ENCODE results near the gene MYO5C. TPM values are rescaled to one million over a fixed set of nuclear protein-coding genes. Genes with fewer than 3 reads are reported as not detected.

MYO5C gene
- total RNA-seq, 4 donors from 2014 or later = 28.9 to 36.9 (median 32.5) TPM

DNA sequence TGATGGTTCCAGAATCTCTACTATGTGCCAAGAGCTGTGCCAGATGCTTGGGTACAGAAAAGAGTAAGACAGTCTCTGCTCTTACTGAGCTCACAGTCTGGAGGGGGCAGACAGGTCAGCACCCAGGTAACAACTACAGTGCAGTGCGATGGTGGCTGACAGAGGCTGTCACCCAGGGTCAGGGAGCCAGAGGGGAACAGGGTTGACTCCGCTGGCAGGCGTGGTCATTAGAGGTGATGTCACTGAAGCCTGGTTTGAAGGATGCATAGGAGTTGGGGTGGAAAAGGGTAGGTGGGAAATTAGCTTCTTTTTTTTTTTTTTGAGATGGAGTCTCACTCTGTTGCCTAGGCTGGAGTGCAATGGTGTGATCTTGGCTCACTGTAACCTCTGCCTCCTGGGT, 136.0 kb downstream of the MYO5C start:
- H3K27me3 ChIP-seq = no peaks in the 10 kb centered on the region
- intact Hi-C loops (cut with DNase I; ENCODE audit: low total_unique reads) = no loop called here
- no peaks in the 10 kb centered on the region for H3K4me1 ChIP-seq
- TF ChIP-seq POLR2A (IDR thresholded peaks at IDR 0.05) = no peak
- TF ChIP-seq, protein P1, sequence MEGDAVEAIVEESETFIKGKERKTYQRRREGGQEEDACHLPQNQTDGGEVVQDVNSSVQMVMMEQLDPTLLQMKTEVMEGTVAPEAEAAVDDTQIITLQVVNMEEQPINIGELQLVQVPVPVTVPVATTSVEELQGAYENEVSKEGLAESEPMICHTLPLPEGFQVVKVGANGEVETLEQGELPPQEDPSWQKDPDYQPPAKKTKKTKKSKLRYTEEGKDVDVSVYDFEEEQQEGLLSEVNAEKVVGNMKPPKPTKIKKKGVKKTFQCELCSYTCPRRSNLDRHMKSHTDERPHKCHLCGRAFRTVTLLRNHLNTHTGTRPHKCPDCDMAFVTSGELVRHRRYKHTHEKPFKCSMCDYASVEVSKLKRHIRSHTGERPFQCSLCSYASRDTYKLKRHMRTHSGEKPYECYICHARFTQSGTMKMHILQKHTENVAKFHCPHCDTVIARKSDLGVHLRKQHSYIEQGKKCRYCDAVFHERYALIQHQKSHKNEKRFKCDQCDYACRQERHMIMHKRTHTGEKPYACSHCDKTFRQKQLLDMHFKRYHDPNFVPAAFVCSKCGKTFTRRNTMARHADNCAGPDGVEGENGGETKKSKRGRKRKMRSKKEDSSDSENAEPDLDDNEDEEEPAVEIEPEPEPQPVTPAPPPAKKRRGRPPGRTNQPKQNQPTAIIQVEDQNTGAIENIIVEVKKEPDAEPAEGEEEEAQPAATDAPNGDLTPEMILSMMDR (IDR thresholded peaks at IDR 0.05) = no peak
- H3K4me3 ChIP-seq = no peak overlapping the region
- DNase-seq = no peak
- no peaks in the 10 kb centered on the region for H3K9me3 ChIP-seq
- H3K27ac ChIP-seq = no peak overlapping the region
- H3K36me3 ChIP-seq = no peaks in the 10 kb centered on the region

DNA sequence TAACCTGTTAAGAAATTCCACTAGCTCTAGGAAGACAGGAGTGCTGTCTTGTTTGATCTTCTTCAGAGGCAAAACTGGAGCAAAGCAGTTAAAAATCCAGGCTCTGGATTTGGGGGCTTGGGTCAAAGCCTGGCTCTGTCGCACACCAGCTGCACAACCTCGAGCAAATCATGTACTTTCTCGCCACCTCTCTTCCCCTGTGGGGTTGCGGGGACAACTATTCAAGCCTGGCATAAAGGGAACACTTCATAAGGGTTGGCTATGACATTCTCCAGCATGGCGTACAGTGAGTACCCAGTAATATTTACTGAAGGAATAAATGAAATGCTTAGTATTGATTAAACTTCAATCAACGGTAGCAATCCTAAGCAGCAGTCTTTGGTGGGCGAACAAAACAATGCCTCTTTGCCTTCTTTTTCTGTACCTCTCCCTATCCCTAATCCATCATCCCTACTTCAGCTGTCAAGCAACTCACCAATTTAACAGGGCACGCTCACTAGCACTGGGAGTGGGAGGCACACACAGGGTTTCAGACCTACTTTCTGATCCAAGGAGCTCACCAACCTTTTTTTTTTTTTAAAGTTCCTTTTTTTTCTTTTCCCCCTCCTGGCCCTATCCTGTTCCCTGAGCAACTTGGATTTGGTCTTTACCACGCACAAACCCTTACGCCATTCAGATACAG, 137.4 kb downstream of the MYO5C start:
- Histone ChIP-seq H3K36me3 (no peaks in the 10 kb centered on the region), H3K4me1 (no peaks in the 10 kb centered on the region), H3K27ac (no peak overlapping the region), H3K4me3 (no peak overlapping the region), H3K9me3 (no peaks in the 10 kb centered on the region), H3K27me3 (no peaks in the 10 kb centered on the region)
- DNase-seq = no peak
- TF ChIP-seq, protein P1 (IDR thresholded peaks at IDR 0.05) = no peak
- no peak for TF ChIP-seq POLR2A (IDR thresholded peaks at IDR 0.05)
- intact Hi-C loops (cut with DNase I; ENCODE audit: low total_unique reads) = no loop called here

DNA sequence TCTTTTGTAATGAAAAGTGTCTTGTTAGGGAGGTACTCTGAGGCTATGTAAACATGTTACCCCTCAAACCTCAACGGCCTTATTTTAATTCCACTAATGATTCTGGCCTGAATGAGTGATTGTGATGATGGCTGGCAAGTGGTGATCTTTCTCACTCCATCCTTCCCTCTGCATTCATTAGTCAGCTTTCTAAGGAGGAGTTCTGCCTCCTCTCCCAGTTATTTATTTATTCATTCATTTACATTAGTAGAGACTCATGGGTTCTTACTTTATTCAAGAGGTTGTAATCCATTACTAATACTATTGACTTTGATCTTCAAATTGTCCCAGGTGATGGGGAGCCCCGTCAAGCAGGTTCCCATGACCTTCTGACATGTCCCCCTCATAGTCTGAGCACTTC, 139.7 kb downstream of the MYO5C start:
- Histone ChIP-seq H3K9me3 (no peaks in the 10 kb centered on the region), H3K4me3 (no peak overlapping the region), H3K36me3 (no peaks in the 10 kb centered on the region), H3K27ac (no peak overlapping the region), H3K4me1 (no peaks in the 10 kb centered on the region), H3K27me3 (no peaks in the 10 kb centered on the region)
- intact Hi-C loops (cut with DNase I; ENCODE audit: low total_unique reads) = no loop called here
- DNase-seq = no peak
- no peak for TF ChIP-seq POLR2A (IDR thresholded peaks at IDR 0.05)
- TF ChIP-seq, protein P1 (IDR thresholded peaks at IDR 0.05) = no peak

DNA sequence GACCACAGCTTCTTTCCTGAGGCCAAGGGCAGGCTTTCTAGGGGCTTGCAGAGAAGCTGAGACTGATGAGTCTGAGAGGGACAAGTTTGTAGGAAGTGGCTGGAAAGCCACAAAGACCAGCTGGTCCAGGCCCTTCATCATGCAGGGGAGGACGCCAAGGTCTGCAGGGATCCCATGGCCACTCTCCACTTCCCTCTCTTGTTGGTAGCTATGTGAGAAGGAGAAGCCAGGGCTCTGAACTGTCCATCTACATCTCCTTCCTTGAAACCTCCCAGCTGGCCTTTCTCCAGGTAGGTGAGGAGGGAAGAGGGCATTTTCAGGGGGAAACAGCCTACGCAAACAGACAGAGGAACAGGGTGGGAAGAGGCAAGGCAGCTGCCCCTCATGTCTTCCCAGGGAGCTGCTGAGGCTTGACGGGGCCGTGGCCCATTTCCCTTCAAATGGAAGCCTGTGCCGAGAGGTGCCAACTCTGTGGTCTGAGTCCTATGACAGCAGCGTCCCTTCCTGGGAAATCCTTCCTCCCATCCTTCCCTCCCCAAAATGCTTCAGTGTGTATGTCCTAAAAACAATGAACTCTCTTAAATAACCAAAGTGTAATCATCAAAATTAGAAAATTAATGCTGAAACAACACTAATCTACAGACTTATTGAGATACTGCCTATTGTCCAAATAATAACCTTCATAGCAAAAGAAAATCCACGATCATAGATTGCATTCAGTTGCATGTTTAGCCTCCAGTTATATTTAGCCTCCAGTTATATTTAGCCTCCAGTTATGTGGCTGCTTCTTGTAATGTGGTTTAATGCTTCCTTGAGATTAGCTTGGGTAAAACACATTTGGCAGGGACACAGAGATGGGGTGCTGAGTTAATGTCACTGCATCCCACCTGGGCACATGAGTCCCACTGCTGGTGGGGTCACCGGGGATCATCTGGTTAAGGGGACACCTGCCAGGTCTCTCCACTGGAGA, 140.4 kb downstream of the MYO5C start:
- Histone ChIP-seq H3K27ac (no peak overlapping the region), H3K4me3 (no peak overlapping the region), H3K4me1 (no peaks in the 10 kb centered on the region), H3K36me3 (no peaks in the 10 kb centered on the region), H3K9me3 (no peaks in the 10 kb centered on the region), H3K27me3 (no peaks in the 10 kb centered on the region)
- TF ChIP-seq, protein P1 (IDR thresholded peaks at IDR 0.05) = no peak
- no peak for TF ChIP-seq POLR2A (IDR thresholded peaks at IDR 0.05)
- intact Hi-C loops (cut with DNase I; ENCODE audit: low total_unique reads) = no loop called here
- no peak for DNase-seq

Data from uterus (tissue), 4 donors.